HPDE6-E6E7 (cell line): ENCODE data around the gene LCN15.
"Not testable (repeated sequence)": the region's sequence is repeated elsewhere in the genome, so short reads cannot be mapped to it uniquely, and the experiment has no call there.

ENCODE experiments used
- DNase-seq: peaks from one replicate; pipeline ENCODE4 v3.0.0; 2011; ENCODE audit warnings: missing footprints; ENCODE audit errors: extremely low spot score

The LCN15 gene

GRCh38 chr9:136755302-136756133, 8.8 kb downstream of the LCN15 start:
- DNase-seq = not testable (repeated sequence)

GRCh38 chr9:136754626-136755301, 9.6 kb downstream of the LCN15 start:
- no peak for DNase-seq

- no peak for DNase-seq
Observed at GRCh38 chr9:136754059-136754572, 10.2 kb downstream of the LCN15 start.

GRCh38 chr9:136753371-136754058, 10.8 kb downstream of the LCN15 start:
- DNase-seq = no peak

GRCh38 chr9:136751814-136752213, 12.5 kb downstream of the LCN15 start:
- DNase-seq = no peak

GRCh38 chr9:136751244-136751643, 13.1 kb downstream of the LCN15 start:
- no peak for DNase-seq

GRCh38 chr9:136750526-136750925, 13.8 kb downstream of the LCN15 start:
- no peak for DNase-seq

- no peak for DNase-seq
Observed at GRCh38 chr9:136748666-136749611, 15.4 kb downstream of the LCN15 start.

GRCh38 chr9:136748201-136748600, 16.1 kb downstream of the LCN15 start, which contains the start of gene LCN6:
LCN6 (minus strand) TSS chr9:136748525; CDS start chr9:136748483, 42 bp downstream.
- no peak for DNase-seq

GRCh38 chr9:136747161-136748060, 16.9 kb downstream of the LCN15 start:
- no peak for DNase-seq

GRCh38 chr9:136746621-136747020, 17.7 kb downstream of the LCN15 start:
- no peak for DNase-seq

GRCh38 chr9:136746155-136746490, 18.2 kb downstream of the LCN15 start:
- no peak for DNase-seq

- DNase-seq = no peak
Observed at GRCh38 chr9:136745389-136746154, 18.7 kb downstream of the LCN15 start.

- no peak for DNase-seq
Observed at GRCh38 chr9:136744773-136745172, 19.5 kb downstream of the LCN15 start.

- no peak for DNase-seq
Observed at GRCh38 chr9:136743639-136744211, 20.6 kb downstream of the LCN15 start.

- no peak for DNase-seq
Observed at GRCh38 chr9:136742591-136743391, 21.5 kb downstream of the LCN15 start, which contains the start of gene LCN10. LCN10 (minus strand) TSS chr9:136742940; CDS start chr9:136742903, 37 bp downstream.

GRCh38 chr9:136741883-136742571, 22.3 kb downstream of the LCN15 start:
- DNase-seq = no peak
